Astrocyte of the spinal cord (primary cell): ENCODE data around the gene TTLL11.

Experiments
- DNase-seq: peaks from one replicate; pipeline ENCODE4 v3.0.0; 2011; ENCODE audit warnings: low read depth, low spot score
- H3K4me3 ChIP-seq: 2 replicates; pipeline ENCODE4 v1.5.1; 2011; ENCODE audit warnings: low read depth, mild to moderate bottlenecking, low read length, moderate library complexity
- in situ Hi-C: cut with HindIII; loops from 2 replicates; pipeline ENCODE4 v1.10.0; 2017; ENCODE audit warnings: low sequenced_read_pairs
- TF ChIP-seq, protein P1 (sequence below): IDR thresholded peaks from 2 replicates; pipeline ENCODE4 v1.5.1; 2012; ENCODE audit warnings: low read depth, mild to moderate bottlenecking, low read length, inconsistent platforms

The TTLL11 gene

DNA sequence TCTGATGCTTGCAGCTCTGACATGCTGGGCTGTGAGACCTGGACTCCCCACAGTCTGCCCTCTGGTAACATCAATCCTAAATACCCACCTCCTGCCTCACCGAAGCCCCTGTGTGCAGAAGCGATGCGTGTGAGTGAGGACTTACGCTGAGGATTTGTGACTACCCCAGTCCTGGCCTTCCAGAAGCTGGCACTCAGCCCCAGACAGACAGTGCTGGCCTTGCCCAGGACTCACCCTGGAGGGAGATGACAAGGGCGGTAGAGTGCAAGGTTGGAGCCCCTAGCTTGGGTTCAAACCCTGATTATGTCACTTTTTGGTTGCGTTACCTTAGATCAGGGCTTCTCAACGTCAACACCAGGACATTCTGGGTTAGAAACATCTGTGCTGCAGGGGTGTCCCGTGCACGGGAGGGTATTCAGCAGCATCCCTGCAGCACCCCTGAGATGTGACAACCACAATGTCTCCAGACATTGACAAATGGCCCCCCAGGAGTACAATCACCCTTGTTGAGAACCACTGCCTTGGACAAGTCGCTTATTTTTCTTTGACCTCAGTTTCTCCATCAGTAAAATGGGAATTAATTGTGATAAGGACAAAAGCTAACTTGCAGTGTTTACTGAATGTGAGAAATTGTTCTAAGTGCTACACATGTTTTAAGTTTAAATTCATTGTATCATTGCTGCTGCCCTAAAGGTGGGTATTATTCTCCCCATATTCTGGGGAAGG is 23.5 kb upstream of the TTLL11 start:
- TF ChIP-seq, protein P1, sequence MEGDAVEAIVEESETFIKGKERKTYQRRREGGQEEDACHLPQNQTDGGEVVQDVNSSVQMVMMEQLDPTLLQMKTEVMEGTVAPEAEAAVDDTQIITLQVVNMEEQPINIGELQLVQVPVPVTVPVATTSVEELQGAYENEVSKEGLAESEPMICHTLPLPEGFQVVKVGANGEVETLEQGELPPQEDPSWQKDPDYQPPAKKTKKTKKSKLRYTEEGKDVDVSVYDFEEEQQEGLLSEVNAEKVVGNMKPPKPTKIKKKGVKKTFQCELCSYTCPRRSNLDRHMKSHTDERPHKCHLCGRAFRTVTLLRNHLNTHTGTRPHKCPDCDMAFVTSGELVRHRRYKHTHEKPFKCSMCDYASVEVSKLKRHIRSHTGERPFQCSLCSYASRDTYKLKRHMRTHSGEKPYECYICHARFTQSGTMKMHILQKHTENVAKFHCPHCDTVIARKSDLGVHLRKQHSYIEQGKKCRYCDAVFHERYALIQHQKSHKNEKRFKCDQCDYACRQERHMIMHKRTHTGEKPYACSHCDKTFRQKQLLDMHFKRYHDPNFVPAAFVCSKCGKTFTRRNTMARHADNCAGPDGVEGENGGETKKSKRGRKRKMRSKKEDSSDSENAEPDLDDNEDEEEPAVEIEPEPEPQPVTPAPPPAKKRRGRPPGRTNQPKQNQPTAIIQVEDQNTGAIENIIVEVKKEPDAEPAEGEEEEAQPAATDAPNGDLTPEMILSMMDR: no peak
- no peak for DNase-seq
- in situ Hi-C loops: no loop called here
- no peak overlapping the region for H3K4me3 ChIP-seq

DNA sequence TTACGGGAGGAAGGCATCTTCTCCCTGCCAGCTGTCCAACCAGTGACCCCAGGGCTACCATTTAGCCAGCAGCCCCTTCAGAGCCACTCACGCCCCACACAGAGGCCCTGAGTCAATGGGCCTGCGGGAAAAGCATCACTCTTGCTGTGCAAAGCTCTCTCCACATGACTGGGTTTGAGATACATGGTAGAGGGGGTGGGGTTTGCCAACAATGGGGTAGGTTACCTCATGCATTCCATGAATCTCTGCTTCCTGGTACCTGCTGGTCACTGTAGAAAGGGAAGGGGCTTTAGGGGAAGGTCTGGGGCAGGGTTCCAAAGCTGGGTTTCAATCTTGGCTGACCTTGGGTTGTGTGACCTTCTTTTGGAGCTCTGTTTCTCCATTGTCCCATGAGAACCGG is 22.9 kb upstream of the TTLL11 start:
- in situ Hi-C loops: no loop called here
- TF ChIP-seq, protein P1: no peak
- DNase-seq: no peak
- H3K4me3 ChIP-seq: no peak overlapping the region

DNA sequence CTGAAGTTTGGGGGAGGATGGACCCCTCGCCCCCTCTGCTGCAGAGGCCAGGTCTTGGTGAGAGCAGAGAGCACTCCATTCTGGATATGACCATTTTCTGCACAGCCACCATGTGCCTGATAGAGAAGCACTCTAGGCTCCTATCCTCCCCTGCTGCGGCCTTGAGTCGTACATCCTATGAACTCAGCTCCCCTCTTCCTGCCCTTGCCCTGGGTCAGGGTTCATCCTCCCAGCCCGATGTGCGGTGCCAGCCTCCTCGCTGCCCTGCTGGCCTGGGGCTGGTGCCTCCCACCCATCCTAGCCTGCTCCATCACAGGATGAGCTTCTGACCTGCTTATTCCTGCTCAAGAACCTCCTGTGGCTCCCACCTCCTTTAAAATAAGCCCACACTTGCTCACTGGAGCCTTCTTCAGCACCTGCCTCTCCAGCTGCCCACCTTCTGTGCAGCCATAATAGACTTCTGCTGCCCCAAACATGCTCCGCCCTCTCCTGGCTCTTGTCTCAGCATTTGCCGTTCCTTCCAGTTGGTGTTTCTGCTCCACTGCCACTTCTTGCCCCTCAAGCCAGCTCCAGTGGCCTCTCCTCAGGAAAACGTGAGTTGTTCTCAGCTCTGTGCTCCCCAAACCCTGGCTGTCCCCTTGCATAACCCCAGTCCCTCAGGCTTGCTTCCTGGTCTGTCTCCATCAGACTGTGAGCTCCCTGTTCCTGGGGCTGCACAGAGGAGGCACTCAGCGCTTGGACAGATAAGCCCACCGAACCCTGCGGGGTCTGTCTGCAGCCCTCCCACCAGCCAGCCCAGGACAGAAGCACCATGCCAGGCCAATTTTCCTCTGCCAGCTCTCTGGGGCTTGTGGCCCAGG is 22.3 kb upstream of the TTLL11 start:
- H3K4me3 ChIP-seq: no peak overlapping the region
- in situ Hi-C loops: no loop called here
- TF ChIP-seq, protein P1: no peak
- no peak for DNase-seq

DNA sequence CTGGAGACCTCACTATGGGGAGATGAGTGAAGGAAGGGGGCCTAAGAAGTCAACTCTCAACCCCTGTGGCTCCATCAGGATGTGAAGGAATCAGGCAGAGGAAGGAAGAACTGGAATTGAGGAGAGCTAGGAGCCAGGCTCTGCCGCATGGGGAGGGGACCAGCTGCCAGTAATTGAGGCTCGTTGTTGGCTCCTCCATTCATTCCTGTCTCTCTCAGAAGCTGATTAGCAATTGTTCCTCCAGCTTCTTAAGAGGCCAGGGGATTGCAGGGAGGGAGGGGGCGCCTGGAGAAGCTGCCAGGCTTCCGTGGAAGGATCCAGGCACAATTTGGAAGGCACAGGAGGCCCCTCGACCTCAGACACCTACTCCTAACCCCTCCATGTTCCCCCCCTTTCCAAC is 20.5 kb upstream of the TTLL11 start:
- H3K4me3 ChIP-seq: no peak overlapping the region
- TF ChIP-seq, protein P1: no peak
- no peak for DNase-seq
- in situ Hi-C loops: no loop called here

DNA sequence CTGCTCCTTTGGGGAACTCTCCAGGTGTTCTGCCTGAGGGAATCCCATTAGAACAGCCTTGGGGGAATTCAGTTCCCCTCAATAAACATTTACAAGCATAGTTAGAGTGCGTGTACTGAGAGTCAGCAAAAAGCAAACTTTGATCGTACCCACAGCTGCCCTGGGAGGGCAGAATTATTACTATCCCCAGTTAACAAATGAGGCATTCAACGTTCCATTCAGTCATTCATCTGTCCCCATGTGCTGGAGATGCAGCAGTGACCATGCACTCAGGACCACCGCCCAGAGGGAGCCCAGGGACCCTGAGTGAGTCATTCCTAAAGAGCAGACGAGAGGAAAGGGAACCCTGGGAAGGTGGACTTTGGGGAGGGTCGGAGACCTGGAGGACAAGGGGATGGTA is 19.1 kb upstream of the TTLL11 start:
- TF ChIP-seq, protein P1: no peak

DNA sequence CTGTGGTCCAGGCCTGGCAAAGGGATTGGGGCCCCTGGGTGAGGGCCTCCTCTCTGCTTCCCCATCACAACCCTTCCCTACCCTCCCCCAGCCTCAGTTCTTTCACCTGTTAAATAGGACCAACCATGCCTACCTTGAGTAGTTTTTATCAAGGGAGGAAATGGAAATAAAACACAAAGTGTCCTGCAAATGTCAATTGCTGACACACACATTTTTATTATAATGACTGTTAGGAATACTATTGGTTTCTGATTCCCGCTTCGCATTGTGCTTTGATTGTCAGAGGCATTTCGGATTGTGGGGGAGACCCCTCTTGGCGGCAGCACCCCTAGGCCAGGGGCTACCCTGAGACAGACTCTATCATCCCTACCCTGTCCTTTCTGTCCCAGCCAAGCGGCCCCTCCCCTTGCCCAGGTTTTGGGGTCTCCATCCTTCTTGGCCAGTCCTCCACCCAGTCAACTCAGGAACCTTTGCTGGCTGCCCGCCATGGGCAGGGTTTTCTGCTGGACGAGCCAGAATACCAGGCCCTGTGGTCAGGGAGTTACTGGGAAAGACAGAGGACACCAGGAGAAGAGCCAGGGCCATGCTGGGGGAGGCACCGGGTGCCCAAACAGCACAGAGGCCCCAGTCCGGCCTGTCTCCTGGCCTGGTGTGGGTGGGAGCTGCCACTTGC is 18.4 kb upstream of the TTLL11 start:
- DNase-seq: no peak
- in situ Hi-C loops: no loop called here
- H3K4me3 ChIP-seq: no peak overlapping the region
- TF ChIP-seq, protein P1: no peak

More for the DNA sequence above, 19.1 kb upstream of the TTLL11 start:
- DNase-seq: no peak
- no peak overlapping the region for H3K4me3 ChIP-seq
- in situ Hi-C loops: no loop called here
